HG03565 (cell line): ENCODE data around the gene USP1.
A peak's percentile ranks its signal among the peaks of the same experiment; 100 is the strongest.

Experiments used
- ATAC-seq: cut with Tn5 transposase; IDR thresholded peaks from one replicate; pipeline ENCODE4 v1.9.1; 2021; ENCODE audit warnings: mild to moderate bottlenecking, moderate library complexity; ENCODE audit not compliant: unreplicated experiment

Gene USP1, protein sequence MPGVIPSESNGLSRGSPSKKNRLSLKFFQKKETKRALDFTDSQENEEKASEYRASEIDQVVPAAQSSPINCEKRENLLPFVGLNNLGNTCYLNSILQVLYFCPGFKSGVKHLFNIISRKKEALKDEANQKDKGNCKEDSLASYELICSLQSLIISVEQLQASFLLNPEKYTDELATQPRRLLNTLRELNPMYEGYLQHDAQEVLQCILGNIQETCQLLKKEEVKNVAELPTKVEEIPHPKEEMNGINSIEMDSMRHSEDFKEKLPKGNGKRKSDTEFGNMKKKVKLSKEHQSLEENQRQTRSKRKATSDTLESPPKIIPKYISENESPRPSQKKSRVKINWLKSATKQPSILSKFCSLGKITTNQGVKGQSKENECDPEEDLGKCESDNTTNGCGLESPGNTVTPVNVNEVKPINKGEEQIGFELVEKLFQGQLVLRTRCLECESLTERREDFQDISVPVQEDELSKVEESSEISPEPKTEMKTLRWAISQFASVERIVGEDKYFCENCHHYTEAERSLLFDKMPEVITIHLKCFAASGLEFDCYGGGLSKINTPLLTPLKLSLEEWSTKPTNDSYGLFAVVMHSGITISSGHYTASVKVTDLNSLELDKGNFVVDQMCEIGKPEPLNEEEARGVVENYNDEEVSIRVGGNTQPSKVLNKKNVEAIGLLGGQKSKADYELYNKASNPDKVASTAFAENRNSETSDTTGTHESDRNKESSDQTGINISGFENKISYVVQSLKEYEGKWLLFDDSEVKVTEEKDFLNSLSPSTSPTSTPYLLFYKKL

DNA sequence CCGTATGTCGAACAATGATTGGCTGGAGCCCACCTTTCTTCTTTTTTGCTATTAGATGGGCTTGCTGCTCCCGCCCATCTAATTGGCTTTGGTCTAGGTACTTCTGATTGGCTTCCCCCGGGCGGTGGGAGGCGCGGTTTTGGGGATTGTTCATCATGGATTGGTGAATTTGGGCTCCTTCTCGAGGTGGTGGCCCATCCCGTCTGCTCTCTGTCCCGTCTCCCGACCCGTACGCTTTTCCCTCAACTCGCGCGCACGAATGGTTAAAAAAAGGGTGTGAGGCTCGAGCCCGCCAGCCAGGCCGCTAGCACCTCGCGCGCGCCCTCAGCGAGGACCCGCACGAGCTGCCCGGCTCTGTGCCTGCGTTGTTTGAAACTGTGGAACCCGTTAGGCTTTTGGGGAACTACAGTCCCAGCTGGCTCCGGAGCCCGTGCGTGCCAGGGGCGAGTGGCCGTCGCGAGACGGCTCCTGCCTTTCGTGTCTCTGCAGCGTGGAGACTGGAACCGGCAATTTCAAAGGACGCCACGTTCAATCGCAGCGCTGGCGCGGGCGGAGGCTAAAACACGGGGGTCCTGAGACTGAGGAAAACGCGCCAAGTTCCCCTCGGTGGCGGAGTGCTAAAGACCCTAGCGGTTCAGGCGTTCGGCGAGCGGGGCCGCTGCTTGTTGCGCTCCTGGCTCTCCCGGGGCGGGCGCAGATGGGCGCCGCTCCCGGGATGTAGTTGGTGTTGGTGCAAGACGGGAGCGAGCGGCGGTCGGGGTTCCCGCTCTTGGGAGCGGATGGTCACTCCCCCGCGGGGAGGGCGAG, at the start of gene USP1:
Gene USP1, plus strand, starts transcription at position 584 of the 807 bp plus-strand sequence. CDS start 2,819 bp downstream, outside the sequence.
- peak; percentile 68 for ATAC-seq

DNA sequence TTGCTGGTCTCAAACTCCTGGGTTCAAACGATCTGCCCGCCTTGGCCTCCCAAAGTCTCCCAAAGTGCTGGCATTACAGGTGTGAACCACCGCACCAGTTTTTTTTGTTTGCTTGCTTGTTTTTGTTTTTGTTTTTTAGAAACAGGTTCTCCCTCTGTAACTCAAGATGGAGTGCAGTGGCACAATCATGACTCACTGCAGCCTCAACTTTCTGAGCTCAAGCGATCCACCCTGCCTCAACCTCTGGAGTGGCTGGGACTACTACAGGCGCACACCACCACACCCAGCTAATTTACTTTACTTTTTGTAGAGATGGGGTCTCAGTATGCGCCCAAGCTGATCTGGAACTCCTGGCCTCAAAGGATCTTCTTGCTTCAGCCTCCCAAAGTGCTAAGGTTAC, 47.3 kb upstream of the USP1 start:
- no peak for ATAC-seq

DNA sequence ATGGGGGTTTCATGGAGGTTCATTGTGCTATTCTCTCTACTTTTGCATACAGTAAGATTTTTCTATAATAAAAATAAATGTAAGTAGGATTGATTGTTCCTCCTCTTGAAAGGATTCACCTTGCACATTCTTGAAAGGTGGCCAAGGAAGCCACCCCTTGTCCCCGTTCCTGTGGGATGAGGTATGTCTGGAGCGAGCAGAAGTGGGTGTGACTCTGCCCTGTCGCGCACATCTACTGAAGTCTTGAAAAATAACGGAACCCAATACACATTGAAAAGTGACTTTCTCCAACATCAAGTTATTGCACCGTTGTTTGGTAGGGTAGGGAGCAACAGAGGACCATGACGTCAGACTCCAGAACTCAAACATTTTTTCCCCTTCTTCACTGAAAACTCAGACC, 46.8 kb upstream of the USP1 start:
- no peak for ATAC-seq

DNA sequence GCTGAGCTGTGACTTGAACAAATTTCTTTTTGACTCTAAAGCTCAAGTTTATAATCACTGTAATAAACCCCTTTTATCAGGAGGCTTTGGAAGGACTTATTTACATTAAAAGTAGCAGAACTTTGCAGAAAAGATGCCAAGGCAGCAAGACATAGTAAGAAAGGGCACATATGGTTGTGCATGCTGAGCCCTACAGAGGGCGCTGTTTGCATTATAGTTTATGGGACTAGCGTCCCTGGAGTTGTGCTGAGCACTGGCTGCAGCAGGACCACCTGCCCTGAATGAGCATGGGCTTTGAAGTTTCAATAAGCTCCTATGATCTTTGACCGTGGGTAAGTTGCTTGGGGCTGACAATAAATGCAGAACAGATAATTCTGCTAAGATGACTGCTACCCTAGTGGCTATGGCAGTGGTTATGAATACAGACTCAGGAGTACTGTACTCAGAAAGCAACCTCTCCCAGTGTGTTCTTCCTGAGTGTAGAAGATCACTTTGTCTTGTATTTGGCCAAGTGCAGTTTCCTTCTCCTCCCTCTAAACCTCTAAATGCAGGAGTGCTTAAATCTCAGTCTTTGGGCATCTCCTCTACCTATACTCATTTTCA, 45.4 kb upstream of the USP1 start:
- peak; percentile 54 for ATAC-seq

DNA sequence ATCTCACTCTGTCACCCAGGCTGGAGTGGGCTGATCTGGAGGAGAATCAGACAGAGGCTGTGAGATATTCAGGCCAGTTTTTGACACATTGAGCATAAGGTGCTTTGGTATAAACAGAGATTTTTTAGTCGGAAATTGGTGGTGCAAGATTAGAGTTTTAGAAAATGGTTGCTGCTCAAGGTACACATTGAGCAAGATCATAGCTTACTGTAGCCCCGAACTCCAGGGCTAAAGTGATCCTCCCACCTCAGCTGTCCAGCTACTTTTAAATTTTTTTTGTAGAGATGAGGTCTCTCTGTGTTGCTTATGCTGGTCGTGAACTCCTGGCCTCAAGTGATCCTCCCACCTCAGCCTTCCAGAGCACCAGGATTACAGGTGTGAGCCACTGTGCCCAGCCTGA, 43.9 kb upstream of the USP1 start:
- no peak for ATAC-seq

DNA sequence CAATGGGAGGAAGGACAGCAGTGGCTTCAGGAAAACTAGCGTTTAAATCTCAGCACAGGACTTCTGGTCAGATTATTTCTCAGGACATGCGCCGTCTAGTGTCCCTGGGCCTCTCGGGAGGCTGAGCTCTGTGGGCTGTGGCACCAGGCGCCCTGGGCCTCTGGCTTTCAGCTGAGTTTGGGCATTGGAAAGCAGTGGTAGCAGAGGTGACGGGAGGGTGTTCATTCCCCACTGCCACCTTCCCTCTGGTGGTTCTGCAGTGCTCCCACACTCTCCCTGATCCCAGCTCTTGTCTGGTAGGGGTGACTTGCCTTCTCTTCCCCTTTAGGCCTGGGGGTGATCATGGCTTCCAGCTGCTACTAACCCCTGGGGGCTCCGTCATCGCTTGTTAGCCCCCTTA, 42.2 kb upstream of the USP1 start:
- no peak for ATAC-seq

DNA sequence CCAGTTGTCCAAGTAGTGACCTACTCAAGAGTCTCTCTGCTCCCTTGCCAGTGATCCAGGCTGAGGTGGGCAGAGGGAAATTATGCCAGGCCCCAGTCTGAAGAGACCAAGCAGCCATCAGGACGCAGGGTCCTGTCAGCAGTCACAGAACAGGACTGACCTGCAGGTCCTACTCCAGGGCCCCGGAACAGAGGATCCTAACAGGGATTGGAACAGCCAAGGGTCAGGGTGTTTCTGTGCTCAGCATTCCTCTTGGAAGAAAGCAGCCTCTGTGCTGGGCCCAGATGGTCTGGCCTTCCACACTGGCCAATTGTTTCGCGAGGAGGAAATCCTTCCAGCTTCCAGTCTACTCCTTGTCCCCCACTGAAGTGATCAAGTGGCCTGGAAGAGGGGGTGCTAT, 41.6 kb upstream of the USP1 start:
- ATAC-seq = no peak

DNA sequence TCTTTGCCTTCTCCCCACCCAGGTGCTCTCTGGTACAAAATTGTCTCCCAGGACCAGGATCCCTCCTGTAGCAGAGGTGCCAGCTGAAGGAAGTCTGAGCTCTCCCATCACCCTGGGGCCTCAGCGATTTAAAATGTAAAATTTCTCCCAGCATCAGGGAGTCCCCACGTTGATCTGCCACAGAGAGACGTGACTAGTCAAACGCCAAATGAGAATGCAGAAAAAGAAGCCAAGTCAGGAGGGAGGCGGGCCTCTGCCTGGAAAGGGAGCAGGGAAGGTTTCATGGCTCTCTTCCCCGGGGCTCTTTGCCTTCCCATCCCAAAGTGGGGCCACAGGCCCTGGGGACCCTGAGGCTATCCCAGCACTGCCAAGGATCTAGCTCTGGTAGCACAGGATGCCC, 40.0 kb upstream of the USP1 start:
- ATAC-seq = no peak

DNA sequence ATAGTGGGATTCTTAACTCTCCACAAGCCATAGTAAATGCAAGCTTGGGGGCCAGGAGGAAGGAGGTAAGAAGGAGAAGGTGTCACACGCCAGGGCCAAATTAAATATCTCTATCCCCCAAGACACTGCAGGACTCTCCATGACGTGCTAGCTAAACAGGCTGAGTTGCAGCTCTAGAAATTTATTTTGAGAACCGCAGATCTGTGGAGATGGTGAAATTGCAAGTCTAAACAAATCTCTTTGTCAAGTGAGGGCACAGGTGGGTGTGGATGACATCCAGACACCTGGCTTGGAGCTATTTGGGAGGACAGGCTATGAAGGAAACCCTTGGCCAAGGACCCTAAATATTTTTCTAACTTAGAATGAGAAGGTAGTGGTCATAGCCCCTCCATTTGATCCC, 39.5 kb upstream of the USP1 start:
- no peak for ATAC-seq

DNA sequence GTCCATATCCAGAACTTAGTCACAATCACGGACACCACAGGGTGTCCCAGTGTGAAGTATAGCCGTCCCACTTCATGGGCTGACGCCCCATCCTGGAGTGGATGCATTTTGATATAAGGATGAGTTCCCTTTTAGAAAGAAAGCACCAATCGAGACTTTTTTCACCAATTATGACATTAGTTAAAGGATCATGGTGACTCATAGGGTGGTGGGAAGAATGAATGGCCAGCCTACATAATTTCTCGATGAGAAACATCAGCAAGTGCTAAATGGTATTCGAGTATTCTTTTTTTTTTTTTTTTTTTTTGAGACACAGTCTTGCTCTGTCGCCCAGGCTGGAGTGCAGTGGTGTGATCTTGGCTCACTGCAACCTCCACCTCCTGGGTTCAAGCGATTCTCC, 38.5 kb upstream of the USP1 start:
- no peak for ATAC-seq

DNA sequence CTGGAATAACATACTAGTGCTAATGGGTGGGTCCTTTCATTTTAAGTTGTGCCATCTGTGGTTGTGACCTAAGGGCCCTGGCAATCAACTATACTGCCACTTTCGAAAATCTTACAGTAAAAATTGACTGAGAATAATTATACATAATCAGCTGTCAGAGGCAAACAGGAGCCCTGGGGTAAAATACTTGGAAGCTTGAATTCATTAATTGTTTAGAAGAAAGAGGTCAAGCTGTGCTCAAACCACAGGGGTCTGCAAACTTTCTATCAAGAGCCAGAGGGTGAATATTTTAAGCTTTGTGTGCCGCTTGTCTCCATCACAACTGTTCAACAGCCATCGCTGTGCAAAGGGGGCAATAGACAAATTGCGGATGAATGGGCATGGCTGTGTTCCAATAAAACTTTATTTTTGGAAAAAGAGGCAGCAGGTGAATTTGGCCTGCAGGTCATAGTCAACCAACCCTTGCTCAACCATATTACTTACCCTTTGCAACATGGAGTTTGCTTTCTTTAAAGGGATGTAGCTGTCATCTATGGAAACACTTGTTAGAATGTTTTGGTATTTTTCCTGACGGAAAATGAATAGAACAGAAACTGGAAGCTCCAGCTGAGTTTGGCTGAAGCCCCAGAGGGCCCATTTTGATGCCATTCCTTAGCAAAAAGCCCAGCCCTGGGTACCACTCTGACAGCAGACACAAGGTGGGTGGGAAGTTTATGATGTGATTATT, 35.7 kb upstream of the USP1 start:
- ATAC-seq = no peak

DNA sequence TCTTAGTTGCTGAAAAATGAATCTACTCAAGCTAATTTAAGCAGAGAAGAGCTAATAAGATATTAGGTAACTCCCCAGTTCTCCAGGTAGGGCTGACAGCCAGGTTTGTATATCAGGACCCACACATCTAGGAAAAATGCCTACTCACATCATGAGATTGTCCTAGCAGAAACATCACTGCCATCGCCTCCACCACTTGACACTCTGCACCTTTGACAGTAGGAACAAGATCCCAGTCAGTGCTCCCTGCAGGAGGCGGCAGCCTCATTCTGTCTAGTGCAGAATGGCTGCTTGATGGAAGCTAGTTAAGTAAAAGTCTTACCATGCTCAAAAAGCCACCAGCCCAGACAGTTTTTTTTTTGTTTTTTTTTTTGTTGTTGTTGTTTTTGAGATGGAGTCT, 31.6 kb upstream of the USP1 start:
- no peak for ATAC-seq

DNA sequence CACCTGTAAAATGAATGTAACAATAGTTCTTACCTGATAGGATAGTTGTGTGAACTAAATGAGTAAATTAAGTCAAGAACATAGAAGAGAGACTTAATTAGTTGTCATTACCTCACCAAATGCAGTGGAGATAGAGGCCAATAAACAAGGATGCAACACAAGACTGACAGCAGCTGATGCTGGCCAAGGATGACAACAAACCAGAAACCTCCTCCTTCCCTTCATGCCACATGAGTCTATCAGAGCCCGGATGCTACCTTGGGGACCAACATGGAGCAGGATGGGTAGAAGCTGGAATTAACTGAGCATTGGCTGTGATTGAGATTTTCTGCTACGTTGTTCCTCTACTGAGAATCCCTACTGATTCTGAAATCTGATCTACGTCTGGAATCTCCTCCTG, 30.3 kb upstream of the USP1 start:
- no peak for ATAC-seq

DNA sequence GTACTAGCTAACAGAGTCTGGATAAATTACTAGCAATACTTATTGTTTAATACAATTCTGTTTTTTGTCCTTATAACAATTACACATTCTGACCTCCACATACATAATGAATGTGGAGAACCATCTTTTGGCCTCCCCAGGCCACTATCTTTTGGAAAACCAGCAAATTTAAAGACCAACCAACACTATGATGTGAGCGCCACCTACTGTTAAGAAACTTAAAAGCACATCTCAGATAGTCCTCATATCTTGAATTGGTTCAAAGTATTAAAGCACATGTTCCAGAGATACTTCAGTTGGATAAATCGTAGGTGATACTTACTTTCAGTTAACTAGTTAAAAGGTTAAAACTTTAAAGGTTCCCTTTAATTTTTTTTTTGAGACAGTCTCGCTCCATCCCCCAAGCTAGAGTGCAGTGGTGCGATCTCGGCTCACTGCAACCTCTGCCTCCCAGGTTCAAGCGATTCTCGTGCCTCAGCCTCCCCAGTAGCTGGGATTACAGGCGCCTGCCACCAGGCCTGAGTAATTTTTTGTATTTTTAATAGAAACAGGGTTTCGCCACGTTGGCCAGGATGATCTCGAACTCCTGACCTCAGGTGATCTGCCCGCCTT, 29.3 kb upstream of the USP1 start:
- no peak for ATAC-seq

DNA sequence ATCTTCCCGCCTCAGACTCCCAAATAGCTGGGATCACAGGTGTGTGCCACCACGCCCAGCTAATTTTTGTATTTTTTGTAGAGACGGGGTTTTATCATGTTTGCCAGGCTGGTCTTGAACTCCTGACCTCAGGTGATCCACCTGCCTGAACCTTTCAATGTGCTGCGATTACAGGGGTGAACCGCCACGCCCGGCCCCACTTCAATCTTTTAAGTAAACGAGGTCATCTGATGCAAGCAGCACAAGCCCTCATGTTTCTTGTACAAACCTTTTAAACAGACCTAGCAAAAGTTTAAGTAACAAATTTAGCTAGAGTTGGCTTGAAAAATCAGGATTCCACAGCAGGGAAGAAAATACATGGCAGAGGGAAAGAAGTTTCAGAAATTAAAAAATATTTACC, 21.2 kb upstream of the USP1 start:
- ATAC-seq = no peak

DNA sequence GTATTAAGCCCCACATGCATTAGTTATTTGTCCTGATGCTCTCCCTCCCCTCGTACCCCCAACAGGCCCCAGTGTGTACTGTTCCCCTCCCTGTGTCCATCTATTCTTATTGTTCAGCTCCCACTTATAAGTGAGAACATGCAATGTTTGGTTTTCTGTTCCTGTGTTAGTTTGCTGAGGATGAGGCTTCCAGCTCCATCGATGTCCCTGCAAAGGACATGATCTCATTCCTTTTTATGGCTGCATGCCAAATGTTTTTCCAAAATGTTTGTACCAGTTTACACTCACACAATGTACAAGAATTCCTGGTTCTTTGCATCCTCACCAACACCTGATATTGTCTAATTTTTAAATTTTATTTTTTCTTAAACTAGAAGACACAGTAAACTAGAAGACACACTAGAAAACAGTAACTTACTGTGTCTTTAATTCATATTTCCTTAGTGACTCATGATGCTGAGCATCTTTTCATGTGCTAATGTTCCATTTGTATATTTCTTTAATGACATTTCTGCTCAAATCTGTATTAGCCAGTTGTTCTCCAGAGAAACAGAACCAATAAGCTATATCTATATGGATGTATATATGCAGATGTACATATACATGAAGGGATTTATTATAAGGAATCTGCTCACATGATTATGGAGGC, 19.4 kb upstream of the USP1 start:
- ATAC-seq = no peak

DNA sequence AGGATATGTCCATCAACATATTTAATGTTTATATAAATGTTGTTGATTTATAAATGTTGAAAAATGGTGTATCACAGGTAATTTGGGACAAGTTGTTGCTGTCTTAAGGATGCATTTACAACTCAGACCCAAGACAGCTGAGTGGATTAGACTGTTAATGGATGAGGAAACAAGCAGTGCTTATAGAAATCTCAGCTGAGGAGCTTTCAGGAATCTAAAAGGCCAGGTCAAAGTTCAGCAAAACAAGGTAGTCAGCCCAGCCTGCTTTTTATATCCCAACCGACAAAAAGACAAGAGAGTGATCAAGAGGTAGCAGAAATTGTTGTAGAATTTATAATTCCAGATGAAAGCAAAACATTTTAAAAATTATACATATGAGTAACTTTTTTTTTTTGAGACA, 16.6 kb upstream of the USP1 start:
- no peak for ATAC-seq

DNA sequence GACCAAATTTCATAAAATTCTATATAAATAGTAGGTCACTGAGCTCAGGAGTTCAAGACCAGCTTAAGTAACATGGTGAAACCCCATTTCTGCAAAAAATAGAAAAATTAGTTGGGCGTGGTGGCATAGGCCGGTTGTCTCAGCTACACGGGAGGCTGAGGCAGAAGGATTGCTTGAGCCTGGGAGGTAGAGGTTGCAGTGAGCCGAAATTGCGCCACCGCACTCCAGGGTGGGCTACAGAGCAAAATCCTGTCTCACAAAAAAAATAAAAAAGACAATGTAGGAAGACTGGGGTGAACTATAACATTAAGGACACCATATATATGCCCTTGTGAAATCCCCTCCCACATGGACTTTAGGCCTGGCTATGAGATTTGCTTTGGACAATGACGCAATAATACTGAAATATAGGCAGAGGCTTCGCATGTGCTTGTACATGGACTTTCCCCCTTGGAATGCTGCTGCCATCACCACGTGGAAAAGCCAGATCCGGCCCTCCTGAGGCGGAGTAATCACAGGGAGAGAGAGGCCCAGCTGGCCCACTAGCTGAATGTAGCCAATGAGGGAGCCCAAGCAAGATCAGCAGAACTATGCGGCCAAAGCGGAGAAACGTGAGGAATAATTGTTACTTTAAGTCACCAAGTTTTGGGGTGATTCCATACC, 13.1 kb upstream of the USP1 start:
- ATAC-seq = no peak

DNA sequence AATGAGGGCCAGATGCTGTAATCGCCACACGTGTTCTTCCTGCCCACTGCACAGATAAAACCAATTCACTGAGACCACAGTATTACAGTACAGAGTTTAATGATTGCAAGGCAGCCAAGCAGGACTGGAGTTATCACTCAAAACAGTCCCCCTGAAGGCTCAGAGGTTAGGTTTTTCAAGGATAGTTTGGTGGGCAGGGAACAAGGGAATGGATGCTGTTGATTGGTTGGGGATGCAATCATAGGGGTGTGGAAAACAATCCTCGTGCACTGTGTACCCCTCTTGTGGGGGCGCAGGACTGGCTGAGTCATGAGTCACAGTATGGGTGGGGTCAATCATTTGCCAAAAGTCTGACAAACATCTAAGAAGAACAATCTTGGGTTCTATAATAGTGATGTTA, 12.4 kb upstream of the USP1 start:
- ATAC-seq = no peak
